ENCODE data around the gene FNDC4. TPM values are rescaled to one million over a fixed set of nuclear protein-coding genes. Genes with fewer than 3 reads are reported as not detected.
A peak's percentile ranks its signal among the peaks of the same experiment; 100 is the strongest.
"Not testable (repeated sequence)": the region's sequence is repeated elsewhere in the genome, so short reads cannot be mapped to it uniquely, and the experiment has no call there.

FNDC4 gene, protein sequence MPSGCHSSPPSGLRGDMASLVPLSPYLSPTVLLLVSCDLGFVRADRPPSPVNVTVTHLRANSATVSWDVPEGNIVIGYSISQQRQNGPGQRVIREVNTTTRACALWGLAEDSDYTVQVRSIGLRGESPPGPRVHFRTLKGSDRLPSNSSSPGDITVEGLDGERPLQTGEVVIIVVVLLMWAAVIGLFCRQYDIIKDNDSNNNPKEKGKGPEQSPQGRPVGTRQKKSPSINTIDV
- 14.5 and 17.9 TPM in 2 replicates for total RNA-seq

DNA sequence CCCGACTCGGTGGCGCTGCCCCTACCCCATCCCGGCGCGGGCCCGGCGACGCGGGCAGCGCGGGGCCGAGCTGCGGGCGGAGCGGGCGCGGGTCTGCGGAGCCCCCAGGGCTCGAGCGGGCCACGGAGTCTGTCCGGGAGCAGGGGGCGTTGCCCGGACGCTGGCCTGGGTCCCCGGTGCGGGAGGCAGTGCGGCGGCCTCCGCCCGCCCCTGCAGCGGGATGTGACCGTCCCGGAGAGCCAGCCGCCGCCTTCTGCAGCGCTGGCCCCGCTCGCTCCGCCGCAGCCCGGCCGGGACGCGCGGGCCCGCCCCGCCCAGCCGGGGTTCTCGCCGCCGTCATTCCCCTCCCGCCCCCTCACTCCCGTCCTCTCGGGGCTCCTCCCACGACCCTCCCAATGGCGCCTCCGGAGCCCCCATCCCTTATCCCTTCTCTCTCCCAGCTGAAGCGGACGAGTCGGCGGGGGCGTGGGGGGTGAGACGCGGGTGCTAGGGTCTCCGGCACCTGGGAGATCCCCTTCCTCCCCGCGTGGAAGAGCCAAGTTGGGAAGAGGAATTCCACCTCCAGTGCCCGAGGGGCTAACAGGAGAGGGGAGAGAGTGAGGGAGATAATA, at the start of gene FNDC4:
Gene FNDC4 (minus strand): TSS at position 257 of the 611 bp plus-strand sequence. CDS start 521 bp downstream, outside the sequence.
- peak; percentile 39 for DNase-seq

DNA sequence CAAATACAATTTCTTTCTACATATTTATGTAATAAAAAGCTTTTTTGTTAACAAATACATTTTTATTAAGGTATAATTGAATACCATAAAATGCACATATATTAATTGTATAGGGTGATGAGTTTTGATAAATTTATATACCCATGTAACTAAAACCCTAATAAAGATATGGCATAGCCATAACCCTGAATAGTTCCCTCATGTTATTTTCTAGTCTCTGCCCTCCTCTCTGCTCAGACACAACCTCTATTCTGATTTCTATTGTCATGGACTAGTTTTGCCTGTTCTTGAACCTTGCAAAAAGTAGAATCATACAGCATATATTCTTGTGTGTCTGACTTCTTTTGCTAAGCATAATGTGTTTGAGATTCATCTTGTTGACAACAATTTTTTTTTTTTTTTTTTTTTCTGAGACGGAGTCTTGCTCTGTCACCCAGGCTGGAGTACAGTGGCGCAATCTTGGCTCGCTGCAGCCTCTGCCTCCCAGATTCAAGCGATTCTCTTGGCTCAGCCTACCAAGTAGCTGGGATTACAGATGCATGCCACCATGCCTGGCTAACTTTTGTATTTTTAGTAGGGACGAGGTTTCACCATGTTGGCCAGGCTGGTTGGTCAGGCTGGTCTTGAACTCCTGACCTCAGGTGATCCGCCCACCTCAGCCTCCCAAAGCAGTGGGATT, 49.3 kb upstream of the FNDC4 start:
- DNase-seq: no peak

DNA sequence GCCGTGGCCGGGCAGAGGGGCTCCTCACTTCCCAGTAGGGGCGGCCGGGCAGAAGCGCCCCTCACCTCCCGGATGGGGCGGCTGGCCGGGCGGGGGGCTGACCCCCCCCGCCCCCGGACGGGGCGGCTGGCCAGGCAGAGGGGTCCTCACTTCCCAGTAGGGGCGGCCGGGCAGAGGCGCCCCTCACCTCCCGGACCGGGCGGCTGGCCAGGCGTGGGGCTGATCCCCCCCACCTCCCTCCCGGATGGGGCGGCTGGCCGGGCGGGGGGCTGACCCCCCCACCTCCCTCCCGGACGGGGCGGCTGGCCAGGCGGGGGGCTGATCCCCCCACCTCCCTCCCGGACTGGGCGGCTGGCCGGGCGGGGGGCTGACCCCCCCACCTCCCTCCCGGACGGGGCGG, 44.6 kb upstream of the FNDC4 start:
- not testable (repeated sequence) for DNase-seq

DNA sequence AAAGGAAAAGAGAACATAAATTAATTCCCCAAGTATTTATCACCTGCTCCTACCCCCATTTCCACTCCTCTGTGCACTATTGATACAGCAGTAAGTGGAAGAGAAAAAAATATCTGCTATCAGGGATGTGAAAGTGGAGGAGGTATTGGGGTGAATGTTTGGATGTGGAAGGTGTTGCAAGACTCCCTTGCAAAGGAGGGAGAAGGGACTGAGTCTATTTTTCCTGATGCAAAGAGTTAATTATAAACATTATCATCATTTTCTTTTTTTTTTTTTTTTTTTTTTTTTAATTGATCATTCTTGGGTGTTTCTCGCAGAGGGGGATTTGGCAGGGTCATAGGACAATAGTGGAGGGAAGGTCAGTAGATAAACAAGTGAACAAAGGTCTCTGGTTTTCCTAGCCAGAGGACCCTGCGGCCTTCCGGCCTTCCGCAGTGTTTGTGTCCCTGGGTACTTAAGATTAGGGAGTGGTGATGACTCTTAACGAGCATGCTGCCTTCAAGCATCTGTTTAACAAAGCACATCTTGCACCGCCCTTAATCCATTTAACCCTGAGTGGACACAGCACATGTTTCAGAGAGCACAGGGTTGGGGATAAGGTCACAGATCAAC, 43.9 kb upstream of the FNDC4 start:
- not testable (repeated sequence) for DNase-seq

GRCh38 chr2:27537287-27537686, 42.3 kb upstream of the FNDC4 start:
- DNase-seq: peak; percentile 15

DNA sequence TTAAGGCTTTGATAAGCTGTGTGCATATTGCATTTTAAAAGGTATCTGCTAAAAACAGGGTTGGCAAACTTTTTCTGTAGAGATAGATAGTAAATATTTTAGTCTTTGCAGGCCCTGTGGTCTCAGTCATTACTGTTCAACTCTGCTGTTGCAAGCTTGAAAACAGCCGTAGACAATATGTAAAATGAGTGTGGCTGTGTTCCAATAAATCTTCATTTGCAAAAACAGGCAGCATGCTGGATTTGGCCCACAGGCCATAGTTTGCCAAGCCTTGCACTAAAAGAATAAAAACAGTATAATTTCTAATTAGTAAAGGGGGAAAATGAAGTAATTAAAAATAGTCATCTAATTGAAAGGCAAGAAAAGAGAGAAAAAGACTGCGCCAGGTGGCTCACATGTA, 37.0 kb upstream of the FNDC4 start:
- no peak for DNase-seq

- DNase-seq: no peak
These were observed 32.2 kb upstream of the FNDC4 start for GRCh38 chr2:27527182-27527581.

DNA sequence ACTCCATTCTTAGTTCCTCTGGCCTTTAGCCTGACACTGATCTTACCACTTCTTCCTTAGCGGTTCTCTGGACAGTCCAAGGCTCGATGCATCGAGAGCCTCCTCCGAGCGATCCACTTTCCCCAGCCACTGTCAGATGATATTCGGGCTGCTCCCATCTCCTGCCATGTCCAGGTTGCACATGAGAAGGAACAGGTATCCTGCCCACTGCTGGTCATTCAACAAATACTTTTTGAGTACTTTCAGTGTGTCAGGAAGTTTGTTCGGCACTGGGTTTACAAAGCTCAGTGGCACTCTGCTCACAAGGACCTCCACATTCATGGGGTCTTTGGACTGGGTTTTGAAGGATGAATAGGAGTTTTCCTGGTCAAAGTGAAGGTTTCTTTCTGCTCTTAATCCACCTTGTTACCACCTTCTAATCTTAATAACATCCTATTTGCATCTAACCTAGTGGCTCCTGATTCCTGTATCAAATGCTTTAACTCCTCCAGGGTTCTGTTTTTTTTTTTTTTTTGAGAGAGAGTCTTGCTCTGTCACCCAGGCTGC, 27.5 kb upstream of the FNDC4 start:
- DNase-seq: no peak

DNA sequence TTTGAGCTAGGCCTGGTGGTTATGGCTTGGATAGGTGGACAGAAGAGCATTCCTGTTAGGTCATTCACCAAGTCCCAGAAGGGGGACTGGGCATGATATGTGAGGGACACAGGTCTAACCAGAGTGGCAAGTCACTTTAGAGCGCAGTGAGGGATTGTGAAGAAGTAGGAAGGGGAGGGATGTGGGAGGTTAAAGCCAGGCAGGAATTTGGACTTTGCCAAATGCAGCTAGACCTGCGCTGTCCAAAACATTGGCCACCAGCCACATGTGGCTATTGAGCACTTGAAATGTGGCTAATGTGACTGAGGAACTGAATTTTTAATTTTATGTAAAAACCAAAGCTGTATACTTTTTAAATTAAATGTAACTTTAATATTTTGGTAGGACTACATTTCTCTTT, 25.3 kb upstream of the FNDC4 start:
- DNase-seq: no peak

- no peak for DNase-seq
These were observed 23.7 kb upstream of the FNDC4 start for GRCh38 chr2:27518782-27519113.

DNA sequence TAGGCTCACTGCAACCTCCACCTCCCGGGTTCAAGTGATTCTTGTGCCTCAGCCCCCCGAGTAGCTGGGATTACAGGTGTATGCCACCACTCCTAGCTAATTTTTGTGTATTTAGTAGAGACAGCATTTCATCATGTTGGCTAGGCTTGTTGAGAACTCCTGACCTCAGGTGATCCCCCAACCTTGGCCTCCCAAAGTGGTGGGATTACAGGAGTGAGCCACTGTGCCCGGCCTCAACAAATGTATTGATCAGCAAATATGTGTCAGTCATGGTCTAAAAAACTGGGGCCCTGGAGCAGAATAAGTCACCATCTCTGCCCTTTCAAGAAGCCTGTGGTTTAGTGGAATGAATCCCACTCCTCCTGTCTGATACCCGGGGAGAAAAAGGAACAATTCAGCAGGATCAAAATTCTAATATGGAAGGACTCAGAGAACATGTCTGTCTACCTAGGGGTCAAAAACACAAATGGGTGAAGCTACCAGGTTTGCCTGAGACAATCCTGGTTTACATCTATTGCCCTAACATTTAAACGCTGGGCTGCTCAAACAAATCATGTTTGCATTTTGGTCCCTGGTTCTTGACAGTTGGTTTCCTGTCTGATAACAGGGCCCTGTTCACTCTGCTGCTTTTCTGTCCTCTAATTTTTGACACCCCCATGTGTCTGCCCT, 23.2 kb upstream of the FNDC4 start:
- no peak for DNase-seq

DNA sequence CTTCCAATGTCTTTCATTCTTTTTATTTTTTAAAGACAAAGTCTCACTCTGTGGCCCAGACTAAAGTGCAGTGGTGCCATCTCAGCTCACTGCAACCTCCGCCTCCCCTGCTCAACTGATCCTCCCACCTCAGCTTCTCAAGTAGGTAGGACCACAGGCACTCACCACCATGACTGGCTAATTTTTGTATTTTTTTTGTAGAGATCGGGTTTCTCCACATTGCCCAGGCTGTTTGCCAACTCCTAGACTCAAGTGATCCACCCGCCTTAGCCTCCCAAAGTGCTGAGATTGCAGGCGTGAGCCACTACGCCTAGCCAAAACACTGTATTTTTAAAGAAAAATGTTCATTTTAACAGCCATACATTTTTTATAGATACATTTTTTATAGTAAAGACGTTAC, 14.3 kb upstream of the FNDC4 start:
- DNase-seq: no peak

- DNase-seq: no peak
These were observed 12.3 kb upstream of the FNDC4 start for GRCh38 chr2:27507293-27507692.

- no peak for DNase-seq
These were observed 11.6 kb upstream of the FNDC4 start for GRCh38 chr2:27506587-27506986.

GRCh38 chr2:27502142-27502541, 7.1 kb upstream of the FNDC4 start:
- no peak for DNase-seq

- DNase-seq: no peak
These were observed 6.0 kb upstream of the FNDC4 start for GRCh38 chr2:27501042-27501441.

DNA sequence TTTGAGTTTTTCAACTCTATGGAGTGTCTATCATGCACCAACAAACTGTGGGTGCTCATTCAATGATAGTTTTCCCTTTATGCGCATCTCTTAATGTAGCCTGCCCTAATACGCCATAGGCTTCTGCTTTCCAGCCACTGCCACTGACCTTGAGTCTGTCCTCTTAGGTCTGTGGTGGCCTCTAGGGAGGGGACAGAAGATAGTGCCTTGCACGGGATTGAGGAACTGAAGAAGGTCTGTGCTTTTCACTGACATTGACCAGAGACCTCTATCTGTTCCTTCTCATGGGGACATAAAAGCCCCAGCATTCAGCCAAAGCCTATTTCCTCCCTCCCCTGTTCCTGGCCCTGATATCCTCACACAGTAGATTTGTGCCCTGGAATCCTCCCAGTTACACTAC, 4.0 kb upstream of the FNDC4 start:
- DNase-seq: no peak

GRCh38 chr2:27497288-27497627, 2.3 kb upstream of the FNDC4 start:
- no peak for DNase-seq

DNA sequence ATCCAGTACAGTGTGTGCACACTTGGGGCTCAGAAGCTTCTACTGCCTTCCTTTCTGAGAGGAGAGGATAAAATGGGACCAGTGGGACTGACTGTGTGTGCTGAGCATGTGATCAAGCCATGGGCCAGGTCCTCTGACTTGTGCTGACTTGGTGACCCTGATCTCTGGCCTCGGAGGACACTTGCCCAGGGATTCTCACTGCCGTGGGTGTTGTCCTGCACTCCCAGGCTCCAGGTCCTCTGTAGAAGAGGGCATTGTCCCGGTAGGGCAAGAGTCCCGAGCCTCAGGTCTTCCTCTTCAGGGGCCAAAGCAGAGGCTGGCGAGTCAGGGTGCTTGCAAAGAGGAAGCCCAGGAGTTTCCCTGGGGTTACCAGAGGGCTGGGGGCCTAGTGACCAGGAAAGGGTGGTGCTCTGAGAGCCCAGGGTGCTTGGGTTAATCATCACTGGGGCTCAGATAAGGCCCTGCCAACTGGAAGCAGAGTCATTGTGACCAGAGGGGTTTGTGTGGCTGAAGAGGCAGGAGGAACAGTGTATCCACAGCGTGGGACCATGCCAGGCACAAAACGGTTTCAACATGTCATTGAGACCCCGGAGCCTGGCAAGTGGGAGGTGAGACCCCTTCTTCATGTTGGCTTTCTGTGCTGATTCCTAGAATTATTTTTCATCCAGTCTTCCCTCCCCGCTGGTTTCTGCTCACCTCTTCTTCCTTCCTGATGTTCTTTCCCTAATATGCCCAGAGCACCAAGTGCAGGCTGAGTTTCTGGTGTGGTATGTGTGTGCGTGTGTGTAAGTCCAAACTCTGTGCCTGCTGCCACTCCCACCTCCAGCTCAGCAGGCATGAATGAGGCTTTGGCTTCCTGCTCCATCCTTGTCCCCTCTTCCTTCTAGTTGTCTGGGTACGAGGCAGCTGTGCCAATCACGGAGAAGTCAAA, 1.6 kb upstream of the FNDC4 start, which contains the start of gene GCKR:
Gene GCKR (plus strand): TSS at position 483 of the 931 bp plus-strand sequence. CDS start 66 bp downstream, at position 549.
- DNase-seq: peak; percentile 7

DNA sequence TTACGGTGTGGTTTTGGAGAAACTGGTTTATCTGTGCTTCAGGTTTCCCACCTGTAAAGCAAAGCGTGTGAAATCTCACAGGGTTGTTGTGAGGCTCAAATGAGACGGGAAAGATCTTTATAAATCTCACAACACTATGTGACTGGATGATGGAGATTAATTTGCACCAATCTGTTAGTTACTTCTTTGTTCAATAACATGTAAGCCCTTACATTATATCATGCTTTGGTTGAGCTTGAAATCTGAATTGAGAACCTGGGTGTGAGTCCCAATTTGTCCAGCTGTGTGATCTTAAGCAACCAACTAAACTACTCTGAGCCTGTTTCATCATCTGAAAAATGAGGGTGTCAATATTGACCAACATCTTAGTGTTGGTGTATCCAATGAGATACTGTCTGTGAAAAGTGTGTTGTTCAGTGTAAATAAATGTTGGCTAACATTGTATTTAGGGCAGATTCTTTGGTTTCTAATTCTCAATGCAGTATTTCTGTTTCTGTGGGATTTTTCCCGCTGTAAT, 898 bp upstream of the FNDC4 start:
- no peak for DNase-seq

DNA sequence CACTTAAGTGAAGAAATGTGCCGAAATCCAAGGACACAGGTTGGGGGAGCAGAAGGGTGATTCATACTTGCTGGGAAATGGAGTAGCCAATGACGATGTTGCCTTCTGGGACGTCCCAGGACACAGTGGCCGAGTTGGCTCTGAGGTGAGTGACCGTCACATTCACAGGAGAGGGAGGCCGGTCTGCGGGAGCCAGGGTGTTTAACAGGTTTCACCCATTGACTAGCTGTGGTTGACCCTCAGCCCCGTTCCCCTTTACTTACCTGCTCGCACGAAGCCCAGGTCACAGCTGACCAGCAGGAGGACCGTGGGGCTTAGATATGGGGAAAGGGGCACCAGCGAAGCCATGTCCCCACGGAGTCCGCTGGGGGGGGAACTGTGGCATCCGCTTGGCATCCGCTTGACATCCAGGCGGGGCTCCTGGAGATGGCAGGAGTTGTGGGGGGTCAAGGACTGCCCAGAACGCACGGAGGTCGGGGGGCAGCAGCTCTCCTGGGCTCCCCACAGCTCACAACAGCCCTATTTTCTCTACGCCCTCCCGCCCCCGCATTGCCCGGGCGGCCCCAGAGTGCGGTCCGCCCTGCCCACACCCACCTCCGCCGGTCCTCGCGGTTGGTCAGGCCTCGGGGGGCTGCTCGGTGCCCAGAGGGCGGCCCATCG, 586 bp downstream of the FNDC4 start:
- peak; percentile 50 for DNase-seq
